Amygdala (tissue), 56 donors: ENCODE data around the gene C16orf92.

ENCODE experiments used
- DNase-seq, 56 donors: peaks; one replicate each; lab custom pipeline; 2025; lab: John Stamatoyannopoulos, UW

C16orf92 gene

GRCh38 chr16:29988346-29989075 lies 34.5 kb upstream of the C16orf92 start:
- DNase-seq, result no peak

GRCh38 chr16:29989111-29989858 lies 33.7 kb upstream of the C16orf92 start:
- DNase-seq, result no peak

- no peak for DNase-seq
These were observed 33.0 kb upstream of the C16orf92 start for GRCh38 chr16:29990034-29990433.

- DNase-seq, result no peak
These were observed 32.0 kb upstream of the C16orf92 start for GRCh38 chr16:29990883-29991570.

- DNase-seq, result no peak
These were observed 31.5 kb upstream of the C16orf92 start for GRCh38 chr16:29991571-29991904.

- no peak for DNase-seq
These were observed 30.5 kb upstream of the C16orf92 start for GRCh38 chr16:29992344-29992967.

- no peak for DNase-seq
These were observed 29.7 kb upstream of the C16orf92 start for GRCh38 chr16:29993191-29993902.

GRCh38 chr16:29993903-29994599 lies 28.9 kb upstream of the C16orf92 start:
- no peak for DNase-seq

- DNase-seq, result peak in 3 of 56 donors; percentile 46 to 66 (median 50)
These were observed 28.2 kb upstream of the C16orf92 start for GRCh38 chr16:29994600-29995323.

- peak in 54 of 56 donors; percentile 38 to 95 (median 80) for DNase-seq
These were observed 27.6 kb upstream of the C16orf92 start, which contains the start of gene HIRIP3 for GRCh38 chr16:29995324-29995910. Gene HIRIP3, minus strand, starts transcription at chr16:29995617. Its CDS starts 12 bp downstream, at chr16:29995605.

- peak; percentile 82 to 100 (median 97) for DNase-seq
These were observed 26.9 kb upstream of the C16orf92 start, which contains the start of gene INO80E for GRCh38 chr16:29995911-29996765. Gene INO80E, plus strand, starts transcription at chr16:29996241. Its CDS starts 70 bp downstream, at chr16:29996311.

GRCh38 chr16:29996766-29997250 lies 26.2 kb upstream of the C16orf92 start:
- no peak for DNase-seq

GRCh38 chr16:29999605-30000004 lies 23.4 kb upstream of the C16orf92 start:
- DNase-seq, result no peak

GRCh38 chr16:30000735-30001631 lies 22.0 kb upstream of the C16orf92 start:
- DNase-seq, result no peak

- DNase-seq, result no peak
These were observed 20.2 kb upstream of the C16orf92 start for GRCh38 chr16:30002614-30003346.
